Activated CD4-positive, alpha-beta T cell treated with anti-CD3 and anti-CD28 coated beads, Interleukin-2, amount 10 ng/mL, durations not matched to agents 24 days and 14 days (primary cell): Measurements from ENCODE around the gene C15orf39. TPM values are rescaled to one million over a fixed set of nuclear protein-coding genes. Genes with fewer than 3 reads are reported as not detected.
A peak's percentile ranks its signal among the peaks of the same experiment; 100 is the strongest.

Source experiments
- DNase-seq: peaks from one replicate; pipeline ENCODE4 v3.0.0; 2022
- H3K27ac Mint-ChIP-seq: one replicate; pipeline ENCODE4 v1.8.0; 2022; ENCODE audit warnings: mild to moderate bottlenecking, mixed read lengths
- H3K27me3 Mint-ChIP-seq: one replicate; pipeline ENCODE4 v1.8.0; 2022; ENCODE audit warnings: mixed read lengths
- H3K36me3 Mint-ChIP-seq: one replicate; pipeline ENCODE4 v1.8.0; 2022; ENCODE audit warnings: low read depth, mild to moderate bottlenecking, mixed read lengths
- H3K4me1 Mint-ChIP-seq: one replicate; pipeline ENCODE4 v1.8.0; 2021; ENCODE audit warnings: mixed read lengths
- H3K4me3 Mint-ChIP-seq: one replicate; pipeline ENCODE4 v1.8.0; 2022; ENCODE audit warnings: mild to moderate bottlenecking, moderate library complexity, mixed read lengths
- H3K9me3 Mint-ChIP-seq: one replicate; pipeline ENCODE4 v1.8.0; 2021; ENCODE audit warnings: mixed read lengths
- intact Hi-C: fragments of 100-400 bp; cut with micrococcal nuclease; formaldehyde crosslinking; loops from one replicate; pipeline ENCODE4 v1.15.1; 2023
- total RNA-seq: library from RNA; stranded (reverse); gene quantifications from 2 replicates; pipeline ENCODE4 v1.2.3, GENCODE V29; 2022

The C15orf39 gene
- total RNA-seq, result 43.2 and 43.9 TPM in 2 replicates

- intact Hi-C loops, result loop anchor here (2.0 to 5.0 kb wide), 7 partner anchors 31 to 659 kb away; partner anchors contain the start of genes ARID3B, RPP25 and SIN3A
- no peaks in the 10 kb centered on the region for H3K9me3 Mint-ChIP-seq
- H3K27me3 Mint-ChIP-seq, result no peaks in the 10 kb centered on the region
- H3K27ac Mint-ChIP-seq, result peak within 1 kb of the TSS; percentile 90
- H3K36me3 Mint-ChIP-seq, result peaks cover 19% of the 10 kb centered on the region
- peaks cover 59% of the 10 kb centered on the region for H3K4me1 Mint-ChIP-seq
- DNase-seq, result peak; percentile 94
- H3K4me3 Mint-ChIP-seq, result peak within 1 kb of the TSS; percentile 94
Observed at GRCh38 chr15:75201616-75202250, at the start of gene C15orf39. C15orf39 (plus strand) TSS chr15:75201882; CDS start chr15:75206049, 4,167 bp downstream.

GRCh38 chr15:75152382-75153079 is 49.2 kb upstream of the C15orf39 start:
- intact Hi-C loops, result loop anchor here (5.0 kb wide), 1 partner anchor 35 kb away; no protein-coding TSS in a partner anchor
- Mint-ChIP-seq H3K27ac (no peak overlapping the region), H3K36me3 (no peaks in the 10 kb centered on the region), H3K27me3 (no peaks in the 10 kb centered on the region), H3K4me1 (peaks cover 23% of the 10 kb centered on the region), H3K4me3 (no peak overlapping the region), H3K9me3 (peaks cover 3% of the 10 kb centered on the region)
- DNase-seq, result no peak

GRCh38 chr15:75153087-75153486 is 48.6 kb upstream of the C15orf39 start:
- H3K9me3 Mint-ChIP-seq, result peaks cover 3% of the 10 kb centered on the region
- no peak overlapping the region for H3K27ac Mint-ChIP-seq
- no peaks in the 10 kb centered on the region for H3K27me3 Mint-ChIP-seq
- H3K4me1 Mint-ChIP-seq, result peaks cover 23% of the 10 kb centered on the region
- no peaks in the 10 kb centered on the region for H3K36me3 Mint-ChIP-seq
- DNase-seq, result peak; percentile 75
- intact Hi-C loops, result loop anchor here (5.0 kb wide), 1 partner anchor 34 kb away; no protein-coding TSS in a partner anchor
- H3K4me3 Mint-ChIP-seq, result no peak overlapping the region

GRCh38 chr15:75153565-75154276 is 48.0 kb upstream of the C15orf39 start:
- H3K4me3 Mint-ChIP-seq, result no peak overlapping the region
- H3K9me3 Mint-ChIP-seq, result peaks cover 3% of the 10 kb centered on the region
- intact Hi-C loops, result loop anchor here (5.0 kb wide), 1 partner anchor 34 kb away; no protein-coding TSS in a partner anchor
- H3K27me3 Mint-ChIP-seq, result no peaks in the 10 kb centered on the region
- peaks cover 23% of the 10 kb centered on the region for H3K4me1 Mint-ChIP-seq
- no peaks in the 10 kb centered on the region for H3K36me3 Mint-ChIP-seq
- DNase-seq, result no peak
- peak overlapping the region; percentile 62 for H3K27ac Mint-ChIP-seq

GRCh38 chr15:75154461-75155062 is 47.1 kb upstream of the C15orf39 start:
- H3K4me3 Mint-ChIP-seq, result no peak overlapping the region

GRCh38 chr15:75156326-75157215 is 45.1 kb upstream of the C15orf39 start:
- intact Hi-C loops, result no loop called here
- Mint-ChIP-seq H3K4me3 (no peak overlapping the region), H3K4me1 (peaks cover 14% of the 10 kb centered on the region), H3K9me3 (peaks cover 3% of the 10 kb centered on the region), H3K36me3 (no peaks in the 10 kb centered on the region), H3K27me3 (peaks cover 4% of the 10 kb centered on the region), H3K27ac (no peak overlapping the region)
- no peak for DNase-seq

More at GRCh38 chr15:75154461-75155062, 47.1 kb upstream of the C15orf39 start:
- H3K4me1 Mint-ChIP-seq, result peaks cover 23% of the 10 kb centered on the region
- no peak for DNase-seq
- H3K9me3 Mint-ChIP-seq, result peaks cover 3% of the 10 kb centered on the region
- H3K27me3 Mint-ChIP-seq, result no peaks in the 10 kb centered on the region
- no peak overlapping the region for H3K27ac Mint-ChIP-seq
- no peaks in the 10 kb centered on the region for H3K36me3 Mint-ChIP-seq
- intact Hi-C loops, result loop anchor here (5.0 kb wide), 1 partner anchor 33 kb away; no protein-coding TSS in a partner anchor

GRCh38 chr15:75158402-75158801 is 43.3 kb upstream of the C15orf39 start:
- no peaks in the 10 kb centered on the region for H3K36me3 Mint-ChIP-seq
- H3K4me1 Mint-ChIP-seq, result peaks cover 8% of the 10 kb centered on the region
- no peak for DNase-seq
- H3K27me3 Mint-ChIP-seq, result peaks cover 5% of the 10 kb centered on the region
- intact Hi-C loops, result no loop called here
- no peak overlapping the region for H3K27ac Mint-ChIP-seq
- H3K4me3 Mint-ChIP-seq, result no peak overlapping the region
- H3K9me3 Mint-ChIP-seq, result no peaks in the 10 kb centered on the region

- Mint-ChIP-seq H3K4me3 (no peak overlapping the region), H3K9me3 (no peaks in the 10 kb centered on the region), H3K27ac (no peak overlapping the region), H3K27me3 (peaks cover 5% of the 10 kb centered on the region), H3K36me3 (no peaks in the 10 kb centered on the region), H3K4me1 (peaks cover 2% of the 10 kb centered on the region)
- DNase-seq, result no peak
- intact Hi-C loops, result no loop called here
Observed at GRCh38 chr15:75159244-75159643, 42.4 kb upstream of the C15orf39 start.

- intact Hi-C loops, result no loop called here
- DNase-seq, result no peak
- Mint-ChIP-seq H3K9me3 (peaks cover under 1% of the 10 kb centered on the region), H3K4me3 (no peak overlapping the region), H3K27me3 (peaks cover 5% of the 10 kb centered on the region), H3K27ac (no peak overlapping the region), H3K36me3 (no peaks in the 10 kb centered on the region), H3K4me1 (peaks cover 4% of the 10 kb centered on the region)
Observed at GRCh38 chr15:75161106-75161916, 40.4 kb upstream of the C15orf39 start.

GRCh38 chr15:75161917-75162414 is 39.7 kb upstream of the C15orf39 start:
- Mint-ChIP-seq H3K4me1 (peaks cover 6% of the 10 kb centered on the region), H3K9me3 (peaks cover 4% of the 10 kb centered on the region), H3K36me3 (peaks cover 2% of the 10 kb centered on the region), H3K27me3 (peaks cover 8% of the 10 kb centered on the region), H3K27ac (no peak overlapping the region), H3K4me3 (no peak overlapping the region)
- intact Hi-C loops, result no loop called here
- DNase-seq, result no peak

GRCh38 chr15:75163150-75163564 is 38.5 kb upstream of the C15orf39 start:
- H3K9me3 Mint-ChIP-seq, result peaks cover 9% of the 10 kb centered on the region
- peaks cover 8% of the 10 kb centered on the region for H3K27me3 Mint-ChIP-seq
- no peak overlapping the region for H3K4me3 Mint-ChIP-seq
- intact Hi-C loops, result no loop called here
- DNase-seq, result no peak
- H3K4me1 Mint-ChIP-seq, result peaks cover 13% of the 10 kb centered on the region
- H3K36me3 Mint-ChIP-seq, result peaks cover 2% of the 10 kb centered on the region
- H3K27ac Mint-ChIP-seq, result no peak overlapping the region
